Fibroblast of skin of left biceps (primary cell): ENCODE results near the gene CNTN1.

ENCODE experiments used
- DNase-seq, 2 experiments: peaks; one replicate each; pipeline ENCODE4 v3.0.0-alpha.2; 2013; ENCODE audit warnings: low read depth in 2 of 2

CNTN1 gene

DNA sequence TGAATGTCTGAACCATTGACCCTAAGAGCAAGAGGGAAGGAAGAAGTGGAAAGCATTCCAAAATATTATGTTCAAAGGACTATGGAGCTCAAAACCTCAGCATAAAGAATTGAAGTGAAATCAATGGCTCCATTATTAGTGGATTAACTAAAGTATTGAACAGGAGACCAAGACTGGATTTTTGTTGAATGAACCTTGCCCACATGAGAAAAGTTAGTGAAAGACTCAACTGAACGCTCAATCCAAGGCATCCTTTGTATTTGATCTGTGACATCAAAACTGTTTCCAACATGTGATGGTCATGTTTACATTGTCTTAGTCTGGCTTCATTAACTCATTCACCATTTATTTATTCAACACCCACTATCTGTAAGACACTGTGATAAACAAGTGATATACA is 161.0 kb downstream of the CNTN1 start:
- DNase-seq: no peak

DNA sequence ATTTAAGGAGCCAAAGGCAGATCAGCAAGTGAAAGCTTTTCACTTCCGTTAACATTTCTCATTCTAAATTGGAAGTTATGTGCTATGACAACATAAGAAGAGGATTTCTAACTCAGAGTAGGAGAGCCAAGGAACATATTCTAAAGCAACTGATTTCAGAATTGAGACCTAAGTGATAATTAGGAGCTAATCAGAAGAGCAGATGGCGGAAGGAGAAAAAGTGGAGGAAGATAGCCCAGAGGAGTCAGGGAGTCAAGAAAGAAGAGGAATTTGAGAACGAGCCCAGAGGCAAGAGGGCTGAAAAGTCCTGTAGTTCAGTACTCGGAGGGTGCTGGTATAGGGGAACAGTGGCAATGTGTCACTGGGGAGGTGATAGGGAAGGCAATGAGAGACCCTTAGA is 162.4 kb downstream of the CNTN1 start:
- no peak for DNase-seq

- no peak for DNase-seq
These were observed 172.7 kb downstream of the CNTN1 start for GRCh38 chr12:40864891-40865290.

- DNase-seq: no peak
These were observed 178.7 kb downstream of the CNTN1 start for GRCh38 chr12:40870981-40871380.

GRCh38 chr12:40874868-40875267 is 182.6 kb downstream of the CNTN1 start:
- no peak for DNase-seq

DNA sequence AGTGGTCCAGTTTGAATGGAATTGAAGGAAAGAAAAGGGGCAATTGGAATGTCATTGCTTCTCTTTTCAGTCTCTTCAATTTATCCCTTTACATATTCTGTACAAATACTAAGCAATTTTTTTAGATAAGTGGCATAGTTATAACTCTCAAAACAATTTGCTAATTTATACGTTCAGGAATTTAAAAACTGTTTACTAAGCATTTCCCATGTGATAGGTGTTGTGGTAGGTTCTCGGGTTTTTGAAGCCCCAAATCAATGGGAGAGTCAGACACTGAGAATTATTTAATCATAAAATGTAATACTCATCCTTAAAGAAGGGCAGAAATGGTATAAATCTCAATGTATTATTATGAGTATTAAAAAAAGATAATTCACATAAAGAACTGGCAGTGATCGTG is 197.1 kb downstream of the CNTN1 start:
- DNase-seq: no peak

GRCh38 chr12:40892528-40892927 is 200.3 kb downstream of the CNTN1 start:
- DNase-seq: no peak

- no peak for DNase-seq
These were observed 206.3 kb downstream of the CNTN1 start for GRCh38 chr12:40898505-40898904.

DNA sequence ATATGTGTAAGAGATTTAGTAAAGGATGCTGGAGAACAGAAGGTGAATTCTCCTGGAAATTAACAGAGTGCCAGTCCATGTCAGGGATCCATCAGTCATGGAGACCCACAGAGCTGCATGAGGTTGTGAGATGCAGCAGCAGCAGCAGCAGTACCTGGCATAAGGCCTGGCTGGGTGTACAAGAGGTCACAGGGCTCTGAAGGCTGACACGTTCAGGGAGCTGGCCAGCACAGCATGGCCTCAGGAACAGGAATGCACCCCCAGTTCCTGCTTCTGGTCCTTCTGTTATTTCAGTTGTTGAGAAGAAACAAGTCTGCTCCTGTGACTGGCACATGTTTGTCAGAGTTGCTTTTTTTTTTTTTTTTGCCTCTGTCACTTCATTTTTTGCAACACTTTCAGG is 210.8 kb downstream of the CNTN1 start:
- DNase-seq: no peak

- DNase-seq: peak; percentile 6 to 10
These were observed 214.9 kb downstream of the CNTN1 start for GRCh38 chr12:40907115-40907527.

- DNase-seq: no peak
These were observed 219.4 kb downstream of the CNTN1 start for GRCh38 chr12:40911676-40912075.

DNA sequence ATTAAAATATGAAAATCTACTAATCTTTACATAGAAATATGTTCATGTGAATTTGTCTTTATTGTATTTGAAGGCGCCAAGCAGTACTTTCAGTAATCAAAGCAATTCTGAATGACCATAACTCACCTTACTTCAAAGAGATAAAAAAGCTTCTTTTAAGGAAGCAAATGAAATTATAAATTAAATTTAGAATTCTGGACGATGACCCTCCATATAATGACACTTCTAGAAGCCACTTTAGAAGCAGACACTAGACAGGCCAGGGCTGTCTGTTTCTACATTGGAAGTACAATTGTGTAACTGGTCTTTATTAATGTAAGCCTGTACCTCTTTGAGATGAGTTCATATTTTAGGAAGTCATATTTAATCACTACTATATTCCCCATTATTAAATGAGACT is 222.9 kb downstream of the CNTN1 start:
- no peak for DNase-seq

DNA sequence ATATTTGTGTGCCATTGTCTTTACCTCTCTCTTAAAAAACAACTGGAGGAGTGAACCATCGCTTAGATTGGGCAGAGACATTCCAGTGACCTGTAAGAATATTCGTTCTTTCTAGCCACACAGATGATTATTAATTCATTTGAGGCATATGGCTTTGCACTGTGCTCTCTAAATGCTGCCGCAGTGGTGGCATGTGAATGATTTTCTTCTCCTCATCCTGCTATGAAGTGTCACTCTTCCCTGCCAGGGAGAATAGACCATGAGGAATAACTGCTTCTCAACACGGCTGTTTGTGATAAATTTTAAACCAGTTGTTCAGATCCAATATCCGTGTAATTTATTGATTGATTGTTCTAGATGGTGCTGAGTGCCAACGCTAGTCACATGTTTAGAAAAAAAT is 225.3 kb downstream of the CNTN1 start:
- no peak for DNase-seq

DNA sequence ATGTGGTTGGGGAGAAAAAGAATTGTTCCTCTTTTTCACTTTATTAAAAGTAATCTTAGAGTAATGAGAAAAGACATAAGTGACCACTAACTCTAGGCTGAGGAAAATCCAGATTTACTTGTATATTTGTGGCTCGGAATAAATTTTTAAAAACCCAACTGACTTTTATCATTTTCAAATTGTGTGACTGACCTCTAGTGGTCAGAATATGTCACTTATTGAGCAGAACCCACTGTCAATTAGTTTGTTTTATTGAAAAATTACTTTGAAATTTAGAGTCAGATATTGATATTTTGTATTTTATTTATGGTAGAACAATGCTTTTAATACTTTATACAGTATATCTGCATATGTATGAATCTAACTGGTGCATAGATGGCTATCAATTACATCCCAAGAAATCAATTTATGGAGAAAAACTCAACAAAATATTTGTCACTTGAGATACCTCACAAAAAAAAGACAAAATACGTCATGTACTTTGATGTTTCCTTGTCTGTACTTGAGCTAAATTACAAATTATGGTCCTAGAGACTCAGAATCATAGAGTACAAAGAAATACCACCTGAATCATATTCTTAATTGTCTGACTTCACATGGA is 229.4 kb downstream of the CNTN1 start:
- DNase-seq: no peak

DNA sequence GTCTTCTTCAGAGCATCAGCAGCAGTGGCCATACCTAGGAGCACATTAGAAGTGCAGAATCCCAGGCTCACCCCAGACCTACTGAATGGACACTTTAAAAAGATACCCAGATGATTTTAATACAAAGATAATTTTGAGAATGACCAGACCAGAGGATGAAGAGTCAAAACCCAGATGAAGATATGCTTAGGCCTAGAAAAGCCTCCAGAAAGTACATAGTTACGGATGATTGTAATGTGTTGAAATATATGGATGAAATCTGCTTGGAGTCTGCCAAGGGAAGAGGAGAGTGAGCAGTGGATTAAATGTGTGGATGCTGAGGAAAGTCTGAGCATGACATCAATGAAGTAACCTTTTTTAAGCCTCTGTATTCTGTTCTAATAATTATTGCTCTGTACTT is 245.7 kb downstream of the CNTN1 start:
- no peak for DNase-seq

DNA sequence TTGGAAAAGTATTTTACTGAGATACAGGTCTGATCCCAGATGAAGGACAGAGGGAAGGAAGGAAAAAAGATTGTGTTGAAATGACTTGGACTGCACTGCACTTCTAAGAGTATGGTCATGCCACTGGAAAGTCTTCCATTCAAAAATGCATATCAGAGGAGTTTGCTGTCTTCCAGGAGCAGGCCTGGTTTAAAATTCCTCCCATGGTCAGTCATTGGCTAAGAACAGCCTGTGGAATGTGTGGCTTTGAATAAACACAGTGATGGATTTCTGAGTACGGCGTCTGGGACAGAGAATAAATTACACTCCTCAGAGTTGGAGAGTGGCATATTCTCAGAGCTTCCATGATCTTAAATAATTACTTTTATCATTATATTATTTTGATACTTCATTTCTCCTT is 250.1 kb downstream of the CNTN1 start:
- no peak for DNase-seq

GRCh38 chr12:40945772-40946171 is 253.5 kb downstream of the CNTN1 start:
- no peak for DNase-seq

DNA sequence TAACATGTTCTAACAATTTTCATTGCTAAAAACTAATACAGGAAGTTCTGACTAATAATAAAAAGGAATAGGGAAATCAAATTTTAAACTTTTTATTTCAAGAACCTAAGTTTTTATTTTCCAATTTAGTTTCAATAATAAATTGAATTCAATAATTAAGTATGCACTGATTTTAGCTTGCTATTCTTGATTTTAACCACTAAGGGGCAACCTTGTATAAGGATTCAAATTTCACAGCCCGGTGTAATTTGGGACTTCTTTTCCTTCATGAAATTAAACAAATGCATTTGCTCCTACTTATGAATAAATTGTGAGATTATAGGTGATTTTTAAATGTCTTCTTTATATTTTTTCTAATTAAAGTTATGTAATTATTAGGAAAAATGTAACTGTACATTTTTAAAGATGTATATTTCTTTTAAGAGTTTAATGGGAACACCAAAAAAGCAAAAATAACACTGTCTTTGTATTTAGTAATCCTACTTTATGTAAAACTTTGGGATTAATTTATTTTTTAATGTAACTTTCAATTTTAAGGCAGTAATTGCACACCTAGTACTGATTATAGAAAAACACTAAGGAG is 254.5 kb downstream of the CNTN1 start:
- DNase-seq: no peak

DNA sequence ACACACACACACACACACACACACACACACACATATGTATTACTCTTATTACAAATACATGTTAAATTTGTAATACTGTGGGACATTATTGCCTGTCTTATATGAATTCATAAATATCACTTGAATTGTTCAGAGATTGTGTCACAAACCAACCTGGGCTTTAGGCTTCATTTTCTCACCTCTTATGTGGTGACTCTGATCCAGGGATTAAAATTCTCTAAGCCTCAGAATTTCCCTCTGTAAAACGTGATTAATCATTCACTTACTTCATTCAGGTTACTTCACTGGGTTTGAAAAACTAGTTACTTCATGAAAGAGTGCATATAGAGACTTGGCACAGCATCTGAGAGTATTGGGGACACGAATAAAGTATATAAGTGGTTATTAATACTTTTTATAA is 255.6 kb downstream of the CNTN1 start:
- DNase-seq: no peak

- DNase-seq: peak; percentile 69 to 73
These were observed 260.8 kb downstream of the CNTN1 start for GRCh38 chr12:40953076-40953475.

- no peak for DNase-seq
These were observed 265.2 kb downstream of the CNTN1 start for GRCh38 chr12:40957417-40957816.

DNA sequence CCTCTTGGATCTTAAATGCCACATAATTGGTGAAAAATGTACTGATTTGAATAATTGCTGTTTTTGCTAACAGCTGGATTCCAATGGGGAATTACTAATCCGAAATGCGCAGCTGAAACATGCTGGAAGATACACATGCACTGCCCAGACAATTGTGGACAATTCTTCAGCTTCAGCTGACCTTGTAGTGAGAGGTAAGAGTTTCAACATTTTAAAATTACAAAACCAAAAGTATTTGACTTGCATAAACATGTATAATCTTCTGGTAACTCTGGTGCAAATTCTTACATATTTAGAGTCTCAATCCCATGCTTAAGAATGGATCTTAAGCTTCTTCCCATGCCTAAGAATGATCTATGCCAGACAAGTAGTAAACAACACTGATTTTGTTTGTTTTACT is 266.8 kb downstream of the CNTN1 start:
- DNase-seq: peak; percentile 75 to 81

DNA sequence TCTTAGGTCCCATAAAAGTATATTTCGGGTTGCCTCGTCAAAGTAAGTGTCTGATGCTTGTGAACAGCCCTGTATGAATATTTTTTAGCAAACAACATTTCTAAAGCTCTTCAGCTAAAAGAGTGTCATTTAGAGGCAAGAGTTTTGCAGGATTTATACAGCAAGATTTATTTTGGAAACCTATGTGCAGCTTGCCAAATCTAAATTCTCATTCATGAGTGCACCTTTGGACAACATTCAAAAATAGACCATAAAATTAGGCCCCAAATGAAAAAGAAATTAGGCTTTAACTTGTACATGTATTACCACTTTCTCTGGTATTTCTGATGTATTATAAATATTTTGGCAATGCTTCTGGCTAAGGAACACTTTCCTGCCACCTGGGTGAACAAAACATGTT is 271.5 kb downstream of the CNTN1 start:
- no peak for DNase-seq

DNA sequence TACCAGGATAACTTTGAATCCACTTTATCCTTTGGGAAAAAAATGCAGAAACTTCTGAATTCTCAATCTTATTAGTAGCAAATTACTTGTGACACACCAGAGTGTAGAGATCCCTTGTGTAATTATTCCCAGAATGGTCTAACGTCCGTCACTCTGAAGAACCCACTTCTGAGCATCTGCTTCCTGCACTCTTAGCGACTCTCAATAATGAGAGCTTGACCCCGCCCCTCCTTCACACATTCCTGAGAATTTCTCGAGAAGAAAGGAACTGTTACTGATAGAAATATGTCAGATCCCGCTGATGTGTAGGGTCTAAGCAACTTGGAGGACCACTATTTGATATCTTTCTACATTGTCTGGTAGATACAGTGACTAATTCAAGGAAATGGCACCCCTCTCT is 277.6 kb downstream of the CNTN1 start:
- no peak for DNase-seq
